ENCODE data around the gene EMCN.

GRCh38 chr4:100495074-100495473, 22.7 kb downstream of the EMCN start:
- TF ChIP-seq, protein P1, sequence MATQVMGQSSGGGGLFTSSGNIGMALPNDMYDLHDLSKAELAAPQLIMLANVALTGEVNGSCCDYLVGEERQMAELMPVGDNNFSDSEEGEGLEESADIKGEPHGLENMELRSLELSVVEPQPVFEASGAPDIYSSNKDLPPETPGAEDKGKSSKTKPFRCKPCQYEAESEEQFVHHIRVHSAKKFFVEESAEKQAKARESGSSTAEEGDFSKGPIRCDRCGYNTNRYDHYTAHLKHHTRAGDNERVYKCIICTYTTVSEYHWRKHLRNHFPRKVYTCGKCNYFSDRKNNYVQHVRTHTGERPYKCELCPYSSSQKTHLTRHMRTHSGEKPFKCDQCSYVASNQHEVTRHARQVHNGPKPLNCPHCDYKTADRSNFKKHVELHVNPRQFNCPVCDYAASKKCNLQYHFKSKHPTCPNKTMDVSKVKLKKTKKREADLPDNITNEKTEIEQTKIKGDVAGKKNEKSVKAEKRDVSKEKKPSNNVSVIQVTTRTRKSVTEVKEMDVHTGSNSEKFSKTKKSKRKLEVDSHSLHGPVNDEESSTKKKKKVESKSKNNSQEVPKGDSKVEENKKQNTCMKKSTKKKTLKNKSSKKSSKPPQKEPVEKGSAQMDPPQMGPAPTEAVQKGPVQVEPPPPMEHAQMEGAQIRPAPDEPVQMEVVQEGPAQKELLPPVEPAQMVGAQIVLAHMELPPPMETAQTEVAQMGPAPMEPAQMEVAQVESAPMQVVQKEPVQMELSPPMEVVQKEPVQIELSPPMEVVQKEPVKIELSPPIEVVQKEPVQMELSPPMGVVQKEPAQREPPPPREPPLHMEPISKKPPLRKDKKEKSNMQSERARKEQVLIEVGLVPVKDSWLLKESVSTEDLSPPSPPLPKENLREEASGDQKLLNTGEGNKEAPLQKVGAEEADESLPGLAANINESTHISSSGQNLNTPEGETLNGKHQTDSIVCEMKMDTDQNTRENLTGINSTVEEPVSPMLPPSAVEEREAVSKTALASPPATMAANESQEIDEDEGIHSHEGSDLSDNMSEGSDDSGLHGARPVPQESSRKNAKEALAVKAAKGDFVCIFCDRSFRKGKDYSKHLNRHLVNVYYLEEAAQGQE (IDR thresholded peaks at IDR 0.05; ENCODE audit: insufficient read depth in 1 of 2, low read depth in 2 of 2, low read length in 1 of 2): no peak
- no peak for TF ChIP-seq CTCF (IDR thresholded peaks at IDR 0.05)

All from Panc1 (cell line).